Measurements from ENCODE around the gene CA11. TPM values are rescaled to one million over a fixed set of nuclear protein-coding genes. Genes with fewer than 3 reads are reported as not detected.

CA11 gene
- total RNA-seq, 1 donor from 2014 or later: 7.9 TPM

DNA sequence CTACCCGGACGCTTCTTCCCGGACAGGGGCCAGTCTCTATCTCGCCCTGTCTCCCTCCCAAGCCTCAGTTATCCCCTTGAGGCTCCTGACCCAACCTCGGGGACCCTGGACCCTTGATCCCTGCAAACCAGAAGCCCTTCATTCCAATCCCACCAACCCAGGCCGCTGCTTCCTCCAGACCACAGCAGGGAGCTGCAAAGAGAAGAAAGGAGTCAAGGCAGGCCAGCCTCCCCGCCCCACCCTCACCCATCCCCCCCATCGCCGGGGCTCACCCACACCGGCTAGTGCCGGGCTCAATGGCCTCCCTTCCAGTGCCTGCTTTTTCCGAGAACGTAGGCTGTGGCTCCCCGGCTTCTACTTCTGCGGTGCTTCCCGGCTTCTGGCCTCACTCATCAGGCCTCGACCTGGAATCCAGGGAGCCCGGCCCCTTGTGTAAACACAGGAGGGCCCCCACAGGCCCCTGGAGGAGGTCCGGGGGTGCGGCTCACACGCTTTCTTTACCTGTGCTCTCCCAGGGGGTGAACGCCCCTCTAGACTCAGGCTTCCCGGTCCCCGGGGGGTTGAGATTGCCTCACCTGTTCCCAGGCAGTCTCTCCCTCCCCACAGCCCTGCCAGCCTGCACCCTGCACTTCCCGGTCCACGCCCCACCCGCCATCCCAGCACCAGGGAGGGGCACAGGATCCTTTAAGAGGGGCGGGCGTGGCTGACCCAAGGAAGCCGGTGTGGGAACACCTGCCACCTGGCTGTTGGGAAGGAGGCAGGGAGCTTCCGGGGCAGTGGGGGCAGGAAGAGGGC is 31.4 kb downstream of the CA11 start, which contains the start of gene FAM83E:
FAM83E (minus strand) TSS at position 641 of the 795 bp plus-strand sequence. CDS start 1,704 bp downstream, outside the sequence.
- peaks cover 37% of the 10 kb centered on the region for H3K4me1 ChIP-seq
- intact Hi-C loops (cut with DNase I): no loop called here
- DNase-seq (ENCODE audit: extremely low spot score in 2 of 2): no peak
- peaks cover 0 to 31% of the 10 kb centered on the region in 2 donors for H3K36me3 ChIP-seq
- no peaks in the 10 kb centered on the region for H3K9me3 ChIP-seq
- H3K27ac ChIP-seq: peak within 1 kb of the TSS; percentile 62
- no peak within 1 kb of the TSS for H3K4me3 ChIP-seq
- no peaks in the 10 kb centered on the region for H3K27me3 ChIP-seq
- TF ChIP-seq POLR2A (IDR thresholded peaks at IDR 0.05): no peak
- TF ChIP-seq POLR2AphosphoS5 (IDR thresholded peaks at IDR 0.05; ENCODE audit: insufficient read depth in 1 of 2, low read depth in 1 of 2): peak; percentile 25 to 52

DNA sequence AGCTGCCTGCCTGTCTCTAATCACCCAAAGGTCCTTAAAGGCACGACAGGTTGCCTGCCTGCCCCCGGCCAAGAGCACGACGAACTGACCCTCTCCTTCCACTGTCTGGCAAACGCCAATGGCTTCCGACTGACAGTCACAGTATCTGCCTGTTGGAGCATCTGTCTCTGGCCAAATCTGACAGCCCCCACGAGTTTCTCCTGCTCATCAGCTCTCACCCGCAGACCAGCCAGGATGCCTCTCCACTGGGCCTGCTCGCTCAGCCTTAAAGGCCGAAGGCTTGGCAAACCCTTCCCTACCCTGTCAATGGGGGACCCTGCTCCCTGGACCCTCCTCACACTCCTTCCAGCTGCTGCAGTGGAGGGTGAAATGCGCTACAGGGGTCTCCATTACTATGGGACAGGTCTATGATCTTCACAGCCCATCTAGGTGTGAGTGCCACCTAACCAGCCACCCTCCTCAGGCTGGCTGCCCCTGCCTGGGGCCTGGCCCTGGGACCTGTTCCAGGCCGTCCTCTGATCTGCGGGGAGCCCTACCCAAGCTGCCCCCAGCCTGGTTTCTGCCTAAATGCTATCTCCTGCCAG is 32.0 kb downstream of the CA11 start:
- Histone ChIP-seq H3K9me3 (no peaks in the 10 kb centered on the region), H3K27ac (peak overlapping the region; percentile 44), H3K27me3 (no peaks in the 10 kb centered on the region), H3K36me3 (peaks cover 0 to 31% of the 10 kb centered on the region in 2 donors), H3K4me3 (no peak overlapping the region), H3K4me1 (peaks cover 36% of the 10 kb centered on the region)
- DNase-seq (ENCODE audit: extremely low spot score in 2 of 2): no peak
- TF ChIP-seq POLR2A (IDR thresholded peaks at IDR 0.05) (no peak), POLR2AphosphoS5 (IDR thresholded peaks at IDR 0.05; ENCODE audit: insufficient read depth in 1 of 2, low read depth in 1 of 2) (no peak)
- TF ChIP-seq, protein P1, sequence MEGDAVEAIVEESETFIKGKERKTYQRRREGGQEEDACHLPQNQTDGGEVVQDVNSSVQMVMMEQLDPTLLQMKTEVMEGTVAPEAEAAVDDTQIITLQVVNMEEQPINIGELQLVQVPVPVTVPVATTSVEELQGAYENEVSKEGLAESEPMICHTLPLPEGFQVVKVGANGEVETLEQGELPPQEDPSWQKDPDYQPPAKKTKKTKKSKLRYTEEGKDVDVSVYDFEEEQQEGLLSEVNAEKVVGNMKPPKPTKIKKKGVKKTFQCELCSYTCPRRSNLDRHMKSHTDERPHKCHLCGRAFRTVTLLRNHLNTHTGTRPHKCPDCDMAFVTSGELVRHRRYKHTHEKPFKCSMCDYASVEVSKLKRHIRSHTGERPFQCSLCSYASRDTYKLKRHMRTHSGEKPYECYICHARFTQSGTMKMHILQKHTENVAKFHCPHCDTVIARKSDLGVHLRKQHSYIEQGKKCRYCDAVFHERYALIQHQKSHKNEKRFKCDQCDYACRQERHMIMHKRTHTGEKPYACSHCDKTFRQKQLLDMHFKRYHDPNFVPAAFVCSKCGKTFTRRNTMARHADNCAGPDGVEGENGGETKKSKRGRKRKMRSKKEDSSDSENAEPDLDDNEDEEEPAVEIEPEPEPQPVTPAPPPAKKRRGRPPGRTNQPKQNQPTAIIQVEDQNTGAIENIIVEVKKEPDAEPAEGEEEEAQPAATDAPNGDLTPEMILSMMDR (IDR thresholded peaks at IDR 0.05): no peak
- intact Hi-C loops (cut with DNase I): no loop called here

DNA sequence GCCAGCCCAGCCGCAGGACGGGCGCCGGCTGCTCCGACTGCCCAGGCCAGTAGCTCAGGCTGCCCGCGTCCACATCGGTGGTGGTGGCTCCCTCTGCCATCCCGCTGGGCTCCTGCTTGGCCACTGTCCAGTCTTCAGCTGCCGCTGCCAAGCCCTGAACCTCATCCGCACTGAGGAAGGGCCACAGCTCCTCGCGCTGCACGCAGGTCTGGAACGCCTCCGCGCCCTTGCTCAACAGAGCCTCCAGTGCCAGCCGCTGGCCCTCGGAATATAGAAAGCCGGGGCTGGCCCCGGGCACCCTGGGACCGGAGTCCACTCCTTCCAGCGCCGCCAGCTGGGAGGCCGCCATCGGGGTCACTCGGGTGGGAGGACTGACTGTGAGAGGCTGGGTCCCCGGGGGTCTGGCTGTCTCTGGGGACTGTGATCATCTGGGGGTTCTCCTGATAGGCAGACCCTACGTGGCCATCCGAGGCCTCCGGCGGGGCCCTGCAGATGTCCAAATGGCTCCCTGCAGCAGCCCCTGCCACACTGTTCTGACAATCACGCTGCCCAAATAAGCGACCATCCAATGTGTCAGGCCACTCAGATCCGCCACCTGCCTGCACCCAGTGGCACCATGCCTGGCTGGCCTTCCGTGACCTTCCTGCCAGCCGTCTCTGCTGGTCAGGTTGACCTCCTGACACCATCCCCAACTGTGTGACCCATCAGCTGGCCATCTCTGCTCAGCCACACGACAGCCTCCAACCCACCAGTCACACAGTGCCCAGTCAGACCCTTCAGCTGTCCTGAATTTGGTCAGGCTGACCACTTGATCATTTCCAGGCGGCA is 32.7 kb downstream of the CA11 start:
- peaks cover 32% of the 10 kb centered on the region for H3K4me1 ChIP-seq
- H3K4me3 ChIP-seq: no peak overlapping the region
- no peaks in the 10 kb centered on the region for H3K27me3 ChIP-seq
- no peak overlapping the region for H3K27ac ChIP-seq
- TF ChIP-seq, protein P1 (IDR thresholded peaks at IDR 0.05): no peak
- TF ChIP-seq POLR2AphosphoS5 (IDR thresholded peaks at IDR 0.05; ENCODE audit: insufficient read depth in 1 of 2, low read depth in 1 of 2): no peak
- no peak for TF ChIP-seq POLR2A (IDR thresholded peaks at IDR 0.05)
- intact Hi-C loops (cut with DNase I): no loop called here
- no peaks in the 10 kb centered on the region for H3K9me3 ChIP-seq
- no peak for DNase-seq (ENCODE audit: extremely low spot score in 2 of 2)
- peaks cover 0 to 31% of the 10 kb centered on the region in 2 donors for H3K36me3 ChIP-seq

DNA sequence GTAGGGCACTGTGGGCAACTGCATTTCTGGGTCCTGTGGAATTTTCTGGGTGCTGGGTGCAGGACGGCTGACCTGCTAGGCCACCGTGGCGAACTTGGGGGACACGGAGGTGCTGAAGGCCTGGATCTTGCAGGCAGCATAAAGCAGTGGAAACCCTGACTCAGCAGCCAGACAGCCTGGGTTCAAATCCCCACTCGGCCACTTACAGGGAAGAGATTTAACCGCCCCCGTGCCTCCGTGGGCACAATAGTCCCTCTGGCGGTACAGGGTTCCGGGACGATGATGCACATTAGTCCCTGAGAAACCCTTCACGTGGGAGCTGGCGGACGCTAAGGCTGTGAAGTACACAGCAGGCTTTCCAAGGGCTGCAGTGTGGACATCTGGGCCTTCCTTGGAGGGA is 34.1 kb downstream of the CA11 start:
- Histone ChIP-seq H3K4me1 (peaks cover 19% of the 10 kb centered on the region), H3K27ac (no peak overlapping the region), H3K4me3 (no peak overlapping the region), H3K36me3 (peaks cover 0 to 21% of the 10 kb centered on the region in 2 donors), H3K9me3 (no peaks in the 10 kb centered on the region), H3K27me3 (no peaks in the 10 kb centered on the region)
- TF ChIP-seq POLR2AphosphoS5 (IDR thresholded peaks at IDR 0.05; ENCODE audit: insufficient read depth in 1 of 2, low read depth in 1 of 2): no peak
- TF ChIP-seq, protein P1 (IDR thresholded peaks at IDR 0.05): no peak
- no peak for TF ChIP-seq POLR2A (IDR thresholded peaks at IDR 0.05)
- DNase-seq (ENCODE audit: extremely low spot score in 2 of 2): no peak
- intact Hi-C loops (cut with DNase I): no loop called here

DNA sequence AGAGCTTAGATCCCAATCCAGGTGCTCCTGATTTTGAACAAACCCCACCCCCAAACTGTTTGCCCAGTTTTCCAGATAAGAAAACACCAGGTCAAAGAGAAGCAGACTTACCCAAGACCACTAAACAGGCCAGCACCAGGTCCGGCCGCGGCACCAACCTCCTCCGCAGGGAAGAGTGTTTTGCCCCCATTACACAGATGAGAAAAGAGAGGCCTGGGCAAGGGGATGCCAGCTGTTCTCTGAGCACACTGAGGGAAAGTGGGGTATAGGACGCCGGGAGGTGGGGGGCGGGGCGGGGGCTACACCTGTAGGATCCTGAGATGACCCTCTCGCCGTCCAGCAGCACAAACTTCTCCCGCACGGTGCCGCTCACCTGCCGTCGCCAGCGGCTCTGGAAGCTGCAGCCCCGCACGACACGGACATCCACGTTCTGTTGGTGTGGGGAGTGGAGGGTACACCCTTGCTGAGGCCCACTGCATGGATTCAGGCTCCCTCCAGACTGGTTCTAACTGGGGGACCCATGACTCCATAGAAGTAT is 36.3 kb downstream of the CA11 start:
- H3K27me3 ChIP-seq: no peaks in the 10 kb centered on the region
- no peak overlapping the region for H3K27ac ChIP-seq
- no peak overlapping the region for H3K4me3 ChIP-seq
- H3K36me3 ChIP-seq: no peaks in the 10 kb centered on the region
- TF ChIP-seq, protein P1 (IDR thresholded peaks at IDR 0.05): no peak
- no peak for TF ChIP-seq POLR2AphosphoS5 (IDR thresholded peaks at IDR 0.05; ENCODE audit: insufficient read depth in 1 of 2, low read depth in 1 of 2)
- no peak for TF ChIP-seq POLR2A (IDR thresholded peaks at IDR 0.05)
- DNase-seq (ENCODE audit: extremely low spot score in 2 of 2): no peak
- H3K9me3 ChIP-seq: no peaks in the 10 kb centered on the region
- intact Hi-C loops (cut with DNase I): no loop called here
- no peaks in the 10 kb centered on the region for H3K4me1 ChIP-seq

Data from vagina (tissue), 2 donors.